Fibroblast of the conjunctiva (primary cell): ENCODE results near the gene ADAMTS10.
"Not testable (repeated sequence)": the region's sequence is repeated elsewhere in the genome, so short reads cannot be mapped to it uniquely, and the experiment has no call there.

Source experiments
- DNase-seq: peaks from one replicate; pipeline ENCODE4 v3.0.0-alpha.2; 2010; ENCODE audit warnings: low read depth

ADAMTS10 gene

DNA sequence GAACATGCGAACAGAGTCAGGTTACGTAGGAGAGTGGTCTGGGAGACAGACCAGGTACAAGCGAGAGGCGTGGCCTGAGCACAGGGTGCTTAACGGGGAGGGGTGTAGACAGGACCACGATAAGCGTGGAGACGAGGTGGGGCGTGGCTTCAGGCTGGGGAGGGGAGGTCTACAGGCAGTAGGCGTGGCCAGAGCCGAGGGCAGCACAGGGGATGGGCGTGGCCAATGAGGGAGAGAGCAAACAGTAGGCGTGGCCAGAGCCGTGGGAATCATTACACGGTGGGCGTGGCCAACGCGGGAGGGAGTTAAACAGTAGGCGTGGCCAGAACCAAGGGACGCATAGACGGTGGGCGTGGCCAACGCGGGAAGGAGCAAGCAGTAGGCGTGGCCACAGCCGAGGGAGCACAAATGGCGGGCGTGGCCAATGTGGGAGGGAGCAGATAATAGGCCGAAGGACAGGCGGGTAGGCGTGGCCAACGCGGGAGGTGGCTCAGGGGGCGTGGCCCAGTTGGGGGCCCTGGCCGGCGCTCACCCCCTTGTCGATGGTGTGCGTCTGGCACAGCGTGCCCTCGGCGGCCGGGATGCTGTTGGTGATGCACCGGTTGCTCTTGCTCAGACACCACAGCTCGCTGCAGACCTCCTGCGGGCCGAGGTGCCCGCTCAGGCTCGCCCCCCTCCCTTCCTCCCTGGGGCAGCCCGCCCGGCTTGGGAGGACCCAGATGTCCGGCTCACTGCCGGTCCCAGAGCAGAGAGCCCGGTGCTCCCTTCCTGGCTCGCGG is 18.1 kb downstream of the ADAMTS10 start:
- peak; percentile 78 for DNase-seq

GRCh38 chr19:8589177-8589714 is 21.3 kb downstream of the ADAMTS10 start:
- no peak for DNase-seq

GRCh38 chr19:8585894-8586750 is 24.4 kb downstream of the ADAMTS10 start:
- no peak for DNase-seq

GRCh38 chr19:8584965-8585893 is 25.3 kb downstream of the ADAMTS10 start:
- DNase-seq, result no peak

DNA sequence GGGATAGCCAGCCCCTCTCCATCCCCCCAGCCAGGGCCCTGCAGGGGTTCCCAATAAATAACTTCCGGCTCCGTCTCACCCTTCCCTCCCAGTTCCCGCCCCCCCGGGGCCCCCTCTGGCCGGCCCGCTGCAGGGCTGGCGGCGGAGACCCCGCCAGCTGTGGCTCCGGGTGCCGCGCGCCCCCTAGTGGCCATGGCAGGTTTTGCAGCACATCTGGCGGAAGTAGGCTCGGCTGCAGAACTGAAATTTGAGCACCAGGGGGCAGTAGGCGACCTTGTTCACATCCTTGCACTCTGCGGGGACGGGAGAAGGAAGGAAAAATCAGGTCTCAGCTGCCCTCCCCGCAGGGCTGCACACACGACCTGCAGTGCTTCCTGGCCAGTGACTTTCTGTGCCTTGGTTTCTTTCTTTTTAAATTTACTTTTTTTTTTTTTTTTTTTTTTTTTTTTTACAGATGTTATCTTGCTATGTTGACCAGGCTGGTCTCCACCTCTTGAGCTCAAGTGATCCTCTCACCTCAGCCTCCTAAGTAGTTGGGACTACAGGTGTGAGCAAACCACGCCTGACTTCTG is 29.7 kb downstream of the ADAMTS10 start:
- peak; percentile 56 for DNase-seq

GRCh38 chr19:8578642-8579265 is 31.8 kb downstream of the ADAMTS10 start:
- DNase-seq, result no peak

DNA sequence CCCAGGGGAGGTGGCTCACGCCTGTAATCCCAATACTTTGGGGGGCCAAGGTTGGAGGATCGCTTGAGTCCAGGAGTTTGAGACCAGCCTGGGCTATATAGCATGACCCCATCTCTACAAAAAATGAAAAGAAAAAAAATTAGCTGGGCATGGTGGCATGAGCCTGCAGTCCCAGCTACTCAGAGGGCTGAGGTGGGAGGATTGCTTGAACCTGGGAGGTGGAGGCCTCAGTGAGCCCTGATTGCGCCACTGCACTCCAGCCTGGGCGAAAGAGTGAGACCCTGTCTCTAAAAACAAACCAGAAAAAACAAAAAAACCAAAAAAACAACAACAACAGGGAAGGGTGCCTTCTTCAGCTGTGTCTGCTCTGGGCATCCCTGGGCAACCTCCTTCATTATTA is 32.8 kb downstream of the ADAMTS10 start:
- DNase-seq, result no peak

DNA sequence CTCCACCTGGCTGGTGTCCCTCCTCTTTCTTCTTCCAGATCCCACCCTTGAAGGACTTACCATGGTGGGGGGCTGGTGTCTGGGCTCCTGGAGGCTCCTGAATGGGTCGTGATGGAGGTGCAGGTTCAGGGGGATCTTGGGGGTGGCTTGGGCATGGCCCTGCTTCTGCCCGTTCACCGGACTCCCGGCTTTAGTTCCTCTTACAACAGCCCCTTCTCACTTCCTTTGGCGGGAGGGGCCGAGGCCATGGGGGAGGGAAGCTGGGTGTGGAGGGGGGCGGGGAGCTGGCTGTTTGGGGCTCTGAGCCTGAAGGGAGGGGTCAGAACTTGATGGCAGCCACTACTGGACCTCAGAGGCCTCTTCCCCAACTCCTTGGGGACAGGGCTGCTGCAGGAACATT is 33.3 kb downstream of the ADAMTS10 start, which contains the start of gene MYO1F:
Gene MYO1F, minus strand, starts transcription at position 196 of the 400 bp plus-strand sequence. Its CDS starts 133 bp downstream, at position 63.
- no peak for DNase-seq

DNA sequence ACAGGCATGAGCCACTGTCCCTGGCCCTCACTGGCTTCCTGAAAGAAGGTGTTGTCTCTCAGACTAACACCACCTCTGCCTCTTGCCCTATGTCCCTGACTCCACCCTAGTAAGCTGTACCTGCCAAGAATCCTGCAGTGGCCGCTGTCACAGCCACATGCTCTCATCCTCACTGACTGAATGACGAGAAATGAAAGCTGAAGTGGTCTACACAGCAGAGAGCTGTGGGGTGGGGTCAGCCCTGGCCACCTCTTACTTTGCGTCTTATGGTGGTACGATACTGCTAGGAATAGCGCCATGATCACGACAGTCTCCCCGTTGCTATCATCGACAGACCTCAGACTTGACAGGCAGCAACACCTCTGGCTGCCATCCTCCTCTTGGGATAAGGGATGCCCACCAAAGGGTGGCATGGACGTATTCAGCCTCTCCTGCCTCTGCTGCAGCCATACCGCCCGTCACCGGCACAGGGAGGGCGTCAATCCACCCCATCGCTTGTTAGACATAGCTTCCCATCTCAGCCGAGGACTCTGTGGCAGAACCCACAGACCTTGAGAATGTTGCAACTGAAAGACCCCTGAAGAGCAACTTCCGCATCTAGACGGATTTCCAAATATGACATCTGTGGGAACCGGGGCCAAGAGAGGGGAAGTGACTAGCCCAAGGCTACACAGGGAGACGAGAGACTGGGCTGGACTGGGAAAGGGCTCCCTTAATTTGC is 34.1 kb downstream of the ADAMTS10 start:
- no peak for DNase-seq

DNA sequence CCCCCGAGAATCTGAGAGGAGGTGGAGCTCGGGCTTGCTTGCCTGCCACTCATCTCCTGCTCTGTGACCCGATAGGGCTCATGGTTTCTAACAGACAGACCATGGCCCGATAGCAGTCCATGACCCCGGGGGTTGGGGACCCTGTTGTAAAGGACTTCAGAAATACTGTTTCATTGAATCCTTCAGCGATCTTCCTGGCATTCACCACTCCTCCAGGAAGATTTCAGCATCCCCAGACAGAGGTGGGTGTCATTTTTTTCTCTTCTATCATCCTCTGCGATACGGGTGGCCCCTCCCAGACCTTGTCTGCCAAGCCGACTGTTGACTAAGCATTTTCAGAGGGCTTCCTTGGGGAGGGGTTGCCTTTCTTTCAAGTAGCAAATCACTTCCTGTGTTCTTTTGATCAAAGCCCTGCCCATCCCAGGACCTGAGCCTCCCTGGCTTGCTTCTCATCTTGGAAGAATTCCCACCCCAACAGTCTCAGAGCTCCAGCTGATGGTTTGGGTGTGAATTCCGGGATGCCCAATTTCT is 35.0 kb downstream of the ADAMTS10 start:
- DNase-seq, result no peak

DNA sequence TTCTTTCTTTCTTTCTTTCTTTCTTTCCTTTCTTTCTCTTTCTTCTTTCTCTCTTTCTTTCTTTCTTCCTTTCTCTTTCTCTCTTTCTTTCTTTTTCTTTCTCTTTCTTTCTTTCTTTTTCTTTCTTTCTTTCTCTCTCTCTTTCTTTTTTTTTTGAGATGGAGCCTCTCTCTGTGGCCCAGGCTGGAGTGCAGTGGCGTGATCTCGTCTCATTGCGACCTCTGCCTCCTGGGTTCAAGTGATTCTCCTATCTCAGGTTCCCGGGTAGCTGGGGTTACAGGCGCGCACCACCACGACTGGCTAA is 35.9 kb downstream of the ADAMTS10 start:
- DNase-seq, result not testable (repeated sequence)

- DNase-seq, result no peak
Measured at GRCh38 chr19:8573316-8573715, 37.2 kb downstream of the ADAMTS10 start.

DNA sequence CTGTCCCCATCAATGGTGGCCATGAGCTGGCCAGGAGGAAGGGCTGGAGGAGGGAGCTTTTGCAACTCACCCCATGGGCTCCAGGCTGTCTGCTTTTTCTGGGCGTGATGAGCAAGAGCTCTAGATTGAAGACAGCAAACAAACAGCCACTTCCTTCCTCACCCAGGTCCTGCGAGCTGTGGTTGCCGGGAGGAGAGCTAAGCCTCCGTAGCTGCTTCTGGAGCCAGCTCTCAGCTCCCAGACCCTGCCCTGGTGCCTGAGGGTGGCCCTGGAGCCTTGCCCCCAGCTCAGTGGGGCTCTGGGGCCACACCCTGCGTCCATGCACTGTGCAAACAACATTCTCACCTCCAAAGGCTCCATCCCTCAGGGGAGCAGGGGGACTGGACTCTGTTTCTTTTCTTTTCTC is 39.5 kb downstream of the ADAMTS10 start:
- DNase-seq, result no peak

DNA sequence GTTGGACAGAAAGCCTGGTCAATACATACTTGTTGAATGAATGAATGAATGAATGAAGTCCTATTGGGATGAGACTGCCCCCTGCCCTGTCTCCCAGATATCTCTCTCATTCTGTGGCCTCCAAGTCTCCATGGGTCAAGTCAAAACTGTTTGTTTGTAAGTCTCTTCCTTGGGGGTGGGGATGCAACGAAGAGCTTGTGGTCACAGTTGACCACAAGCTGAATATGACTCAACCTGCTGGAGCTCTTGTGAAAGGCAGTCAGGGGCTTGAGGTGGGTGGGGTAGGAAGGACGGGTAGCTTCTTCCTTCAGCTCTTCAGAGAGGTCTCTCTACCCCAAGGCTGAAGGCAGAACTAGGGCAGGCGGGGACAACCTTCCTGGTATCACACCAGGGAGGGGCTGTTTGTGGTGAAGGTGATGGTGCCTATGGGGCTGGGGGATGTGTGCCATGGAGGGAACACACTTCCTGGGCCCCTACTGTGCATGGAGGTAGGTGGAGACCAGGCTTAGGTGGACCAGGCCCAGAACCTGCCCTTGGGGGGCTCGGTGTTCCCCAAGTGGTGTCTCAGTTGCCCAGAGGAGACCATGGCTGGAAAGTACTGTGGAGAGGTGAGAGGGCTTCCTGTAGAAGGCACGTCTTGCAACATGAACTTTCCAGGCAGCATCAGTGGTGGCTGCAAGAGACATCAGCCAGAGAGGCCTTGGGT is 41.3 kb downstream of the ADAMTS10 start:
- DNase-seq, result peak; percentile 64

DNA sequence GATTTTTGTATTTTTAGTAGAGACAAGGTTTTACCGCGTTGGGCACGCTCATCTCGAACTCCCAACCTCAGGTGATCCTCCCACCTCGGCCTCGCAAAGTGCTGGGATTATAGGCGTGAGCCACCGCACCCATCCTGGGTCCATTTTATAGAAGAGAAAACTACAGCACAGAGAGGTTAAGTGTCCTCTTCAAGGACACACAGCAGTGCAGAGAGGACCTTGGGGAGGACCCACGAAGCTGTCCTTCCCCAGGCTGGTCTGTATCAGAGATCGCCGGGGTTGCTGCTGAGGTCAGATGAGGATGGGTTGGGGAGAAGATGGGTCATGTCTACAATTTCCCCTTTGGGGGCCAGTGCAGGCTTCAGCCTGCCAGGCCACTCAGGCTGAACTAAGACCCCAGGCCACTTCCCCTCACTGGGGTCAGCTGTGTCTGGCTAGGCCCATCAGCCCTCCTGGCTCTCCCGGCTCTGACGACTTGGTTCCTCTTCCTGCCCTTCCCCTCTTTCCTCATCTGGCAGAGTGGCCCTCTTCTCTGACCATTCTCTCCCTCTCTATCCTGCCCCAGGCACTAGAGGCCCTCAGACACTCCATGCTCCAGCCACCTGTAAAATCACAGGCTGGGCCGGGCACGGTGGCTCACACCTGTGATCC is 42.9 kb downstream of the ADAMTS10 start:
- DNase-seq, result no peak

GRCh38 chr19:8566855-8567254 is 43.7 kb downstream of the ADAMTS10 start:
- DNase-seq, result no peak

GRCh38 chr19:8564866-8565265 is 45.6 kb downstream of the ADAMTS10 start:
- DNase-seq, result not testable (repeated sequence)

GRCh38 chr19:8561075-8561764 is 49.3 kb downstream of the ADAMTS10 start:
- DNase-seq, result no peak
